HG03571 (cell line): ENCODE results near the gene SLC66A2.
"Not testable (repeated sequence)": the region's sequence is repeated elsewhere in the genome, so short reads cannot be mapped to it uniquely, and the experiment has no call there.

Source experiments
- ATAC-seq: cut with Tn5 transposase; IDR thresholded peaks from one replicate; pipeline ENCODE4 v1.9.1; 2021; ENCODE audit not compliant: unreplicated experiment

The SLC66A2 gene

DNA sequence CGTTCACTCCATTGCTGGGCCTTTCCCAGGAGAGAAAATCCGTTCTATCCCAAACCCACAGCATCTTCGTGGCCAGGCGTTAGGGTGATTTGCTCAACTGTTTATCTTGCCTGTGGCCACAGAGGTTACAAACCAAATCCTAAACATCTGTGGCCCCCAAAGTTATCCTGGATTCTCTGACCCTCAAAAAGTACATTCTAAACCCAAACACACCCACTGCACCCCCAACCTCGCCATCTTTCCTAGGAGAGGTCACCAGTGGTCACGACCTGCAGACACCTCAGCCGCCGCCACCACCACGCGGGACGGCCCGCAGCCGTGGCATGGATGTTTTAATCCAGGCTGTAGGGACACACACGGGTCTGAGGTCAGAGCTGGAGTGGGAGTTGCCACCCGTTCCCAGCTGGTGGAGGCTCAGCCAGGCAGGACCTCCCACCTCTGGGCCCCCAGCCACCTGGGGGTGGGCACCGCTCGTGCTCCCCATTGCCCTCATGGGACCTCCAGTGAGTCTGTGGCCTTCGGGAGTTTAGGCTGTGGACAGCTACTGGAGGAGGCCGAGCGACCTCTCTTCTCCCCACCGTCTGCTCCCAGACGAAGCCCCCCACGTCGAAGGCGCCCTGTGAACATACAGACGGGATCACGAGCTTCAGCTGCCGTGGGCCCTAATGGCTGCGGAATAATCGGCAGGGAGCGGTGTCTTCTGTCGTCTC lies 81.7 kb downstream of the SLC66A2 start:
- ATAC-seq = no peak

DNA sequence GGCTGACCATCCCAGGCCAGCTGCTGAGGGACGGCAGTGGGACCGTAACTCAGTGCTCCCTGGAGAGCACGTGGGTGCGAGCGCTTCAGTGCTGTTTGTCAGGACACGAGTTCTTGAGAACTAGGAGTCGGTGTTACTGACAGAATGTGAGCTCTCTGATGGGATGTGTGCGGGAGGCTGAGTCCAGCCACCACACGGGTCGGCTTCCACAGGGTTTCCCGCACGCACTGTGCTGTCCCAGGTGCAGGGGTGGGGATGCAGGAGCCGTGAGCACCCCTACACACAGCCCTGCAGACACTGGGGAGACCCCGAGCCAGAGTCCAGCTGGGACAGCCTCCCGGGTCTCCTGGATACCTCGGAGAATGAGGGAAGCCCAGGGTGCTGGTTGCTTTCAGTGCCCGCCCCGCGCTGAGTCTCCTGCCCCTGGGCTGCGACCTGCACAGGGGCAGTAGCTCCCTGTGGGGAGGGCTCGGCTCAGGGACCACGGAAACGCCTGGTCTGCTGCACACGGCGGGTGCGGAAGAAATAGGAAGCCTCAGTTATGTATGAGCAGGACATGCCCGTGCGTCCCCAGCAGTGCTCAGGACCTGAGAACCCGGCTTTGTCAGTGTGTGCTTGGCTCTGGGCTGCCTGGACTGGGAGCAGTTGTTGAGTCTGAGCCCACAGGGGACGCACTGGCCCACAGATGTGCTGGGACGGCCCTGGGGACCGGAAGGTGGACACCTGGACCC lies 82.5 kb downstream of the SLC66A2 start:
- ATAC-seq = no peak

DNA sequence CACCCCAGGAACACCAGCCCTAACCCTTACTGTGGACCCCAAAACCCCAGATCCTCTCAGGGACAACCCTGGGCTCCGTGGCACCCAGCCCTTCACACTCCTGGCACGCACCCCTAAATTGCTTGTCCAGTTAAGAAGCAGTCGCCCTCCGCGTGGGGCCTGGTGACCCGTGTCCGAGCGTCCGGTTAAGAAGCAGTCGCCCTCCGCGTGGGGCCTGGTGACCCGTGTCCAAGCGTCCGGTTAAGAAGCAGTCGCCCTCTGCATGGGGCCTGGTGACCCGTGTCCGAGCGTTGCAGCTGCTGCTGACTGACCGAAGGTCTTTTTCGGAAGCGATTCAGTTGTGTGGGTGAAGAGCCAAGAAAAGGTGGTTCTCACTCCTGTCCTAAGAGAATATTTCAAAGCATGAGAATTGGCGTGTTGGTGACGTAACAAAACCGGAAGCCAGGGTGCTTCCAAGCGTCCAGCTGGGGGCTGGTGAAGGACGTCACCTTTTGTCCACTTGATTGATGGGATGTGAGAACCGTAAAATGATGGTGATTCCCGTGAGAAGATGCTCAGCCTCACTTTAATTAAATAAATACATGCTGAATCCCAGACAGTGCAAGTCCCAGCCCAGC lies 83.2 kb downstream of the SLC66A2 start:
- no peak for ATAC-seq

DNA sequence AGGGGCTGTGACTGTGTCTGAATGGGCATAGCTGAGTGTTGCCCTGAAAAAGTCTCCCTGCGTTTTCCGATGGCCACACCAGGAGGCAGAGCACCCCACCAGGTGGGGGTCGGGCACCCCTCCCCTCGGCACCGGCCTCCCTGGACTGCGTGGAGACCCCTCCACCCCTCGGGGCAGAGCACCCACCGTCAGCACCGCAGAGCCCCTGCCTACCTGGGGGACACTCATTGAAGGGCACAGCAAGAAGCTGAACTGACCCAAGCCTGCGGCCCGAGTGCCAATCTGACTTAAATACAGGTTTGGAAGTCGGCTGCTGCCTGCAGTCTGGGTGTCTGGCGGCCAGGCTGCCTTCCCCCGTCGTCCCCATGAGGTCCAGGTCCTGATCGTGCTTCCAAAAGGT lies 83.8 kb downstream of the SLC66A2 start:
- no peak for ATAC-seq

DNA sequence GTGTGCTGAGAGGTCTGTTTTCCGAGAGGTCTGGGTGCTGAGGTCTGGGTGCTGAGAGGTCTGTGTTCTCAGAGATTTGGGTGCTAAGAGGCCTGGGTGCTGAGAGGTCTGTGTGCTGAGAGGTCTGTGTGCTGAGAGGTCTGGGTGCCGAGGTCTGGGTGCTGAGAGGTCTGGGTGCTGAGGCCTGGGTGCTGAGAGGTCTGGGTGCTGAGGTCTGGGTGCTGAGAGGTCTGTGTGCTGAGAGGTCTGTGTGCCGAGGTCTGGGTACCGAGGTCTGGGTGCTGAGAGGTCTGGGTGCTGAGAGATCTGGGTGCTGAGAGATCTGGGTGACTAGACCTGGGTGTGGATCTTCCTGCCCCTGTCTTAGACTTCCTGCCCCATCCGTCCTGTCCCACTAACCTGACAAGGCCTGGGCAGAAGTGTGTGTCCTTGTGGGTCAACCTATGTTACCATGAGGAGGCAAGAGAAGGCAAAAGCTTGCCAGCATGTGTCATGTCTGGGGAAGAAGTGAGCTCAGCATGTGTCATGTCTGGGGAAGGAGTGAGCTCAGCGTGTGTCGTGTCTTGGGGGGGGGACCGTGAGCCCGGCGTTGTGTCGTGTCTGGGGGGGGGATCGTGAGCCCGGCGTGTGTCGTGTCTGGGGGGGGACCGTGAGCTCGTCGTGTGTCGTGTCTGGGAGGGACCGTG lies 84.4 kb downstream of the SLC66A2 start:
- no peak for ATAC-seq

DNA sequence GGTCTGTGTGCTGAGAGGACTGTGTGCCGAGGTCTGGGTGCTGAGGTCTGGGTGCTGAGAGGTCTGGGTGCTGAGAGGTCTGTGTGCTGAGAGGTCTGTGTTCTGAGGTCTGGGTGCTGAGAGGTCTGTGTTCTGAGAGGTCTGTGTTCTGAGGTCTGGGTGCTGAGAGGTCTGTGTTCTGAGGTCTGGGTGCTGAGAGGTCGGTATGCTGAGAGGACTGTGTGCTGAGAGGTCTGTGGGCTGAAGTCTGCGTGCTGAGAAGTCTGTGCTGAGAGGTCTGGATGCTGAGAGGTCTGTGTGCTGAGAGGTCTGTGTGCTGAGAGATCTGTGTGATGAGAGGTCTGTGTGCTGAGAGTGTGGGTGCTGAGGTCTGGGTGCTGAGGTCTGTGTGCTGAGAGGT lies 85.5 kb downstream of the SLC66A2 start:
- not testable (repeated sequence) for ATAC-seq

DNA sequence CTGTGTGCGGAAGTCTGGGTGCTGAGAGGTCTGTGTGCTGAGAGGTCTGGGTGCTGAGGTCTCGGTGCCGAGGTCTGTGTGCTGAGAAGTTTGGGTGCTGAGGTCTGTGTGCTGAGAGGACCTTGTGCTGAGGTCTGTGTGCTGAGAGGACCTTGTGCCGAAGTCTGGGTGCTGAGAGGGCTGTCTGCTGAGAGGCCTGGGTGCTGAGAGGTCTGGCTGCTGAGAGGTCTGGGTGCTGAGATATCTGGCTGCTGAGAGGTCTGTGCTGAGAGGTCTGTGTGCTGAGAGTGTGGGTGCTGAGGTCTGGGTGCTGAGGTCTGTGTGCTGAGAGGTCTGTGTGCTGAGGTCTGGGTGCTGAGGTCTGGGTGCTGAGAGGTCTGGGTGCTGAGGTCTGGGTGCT lies 86.5 kb downstream of the SLC66A2 start:
- not testable (repeated sequence) for ATAC-seq

DNA sequence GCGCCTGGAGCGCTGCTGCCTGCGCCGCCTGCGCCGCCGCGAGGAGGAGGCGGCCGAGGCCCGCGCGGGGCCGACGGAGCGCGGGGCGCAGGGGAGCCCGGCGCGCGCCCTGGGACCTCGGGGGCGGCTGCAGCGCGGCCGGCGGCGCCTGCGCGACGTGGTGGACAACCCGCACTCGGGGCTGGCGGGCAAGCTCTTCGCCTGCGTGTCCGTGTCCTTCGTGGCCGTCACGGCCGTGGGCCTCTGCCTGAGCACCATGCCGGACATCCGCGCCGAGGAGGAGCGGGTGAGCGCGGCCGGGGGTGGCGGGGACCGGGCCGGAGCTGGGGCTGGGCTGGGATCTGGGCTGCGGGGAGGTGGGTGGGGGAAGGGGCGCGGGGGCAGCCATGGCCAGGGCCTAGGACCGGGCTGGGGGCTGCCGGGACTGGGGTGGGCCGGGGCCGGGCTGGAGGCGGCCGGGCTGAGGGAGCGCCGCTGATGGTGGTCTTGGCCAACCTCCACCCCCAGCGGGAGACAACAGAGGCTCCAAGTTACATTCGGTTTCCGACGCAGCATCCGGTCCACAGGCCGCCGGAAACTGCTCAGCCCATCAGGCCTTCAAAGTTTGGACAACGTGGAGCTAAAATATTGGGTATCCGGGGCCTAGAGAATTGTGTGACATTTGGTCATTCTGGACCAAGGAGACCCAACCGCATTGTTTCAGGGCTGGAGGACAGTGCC lies 87.3 kb downstream of the SLC66A2 start:
- ATAC-seq = no peak

DNA sequence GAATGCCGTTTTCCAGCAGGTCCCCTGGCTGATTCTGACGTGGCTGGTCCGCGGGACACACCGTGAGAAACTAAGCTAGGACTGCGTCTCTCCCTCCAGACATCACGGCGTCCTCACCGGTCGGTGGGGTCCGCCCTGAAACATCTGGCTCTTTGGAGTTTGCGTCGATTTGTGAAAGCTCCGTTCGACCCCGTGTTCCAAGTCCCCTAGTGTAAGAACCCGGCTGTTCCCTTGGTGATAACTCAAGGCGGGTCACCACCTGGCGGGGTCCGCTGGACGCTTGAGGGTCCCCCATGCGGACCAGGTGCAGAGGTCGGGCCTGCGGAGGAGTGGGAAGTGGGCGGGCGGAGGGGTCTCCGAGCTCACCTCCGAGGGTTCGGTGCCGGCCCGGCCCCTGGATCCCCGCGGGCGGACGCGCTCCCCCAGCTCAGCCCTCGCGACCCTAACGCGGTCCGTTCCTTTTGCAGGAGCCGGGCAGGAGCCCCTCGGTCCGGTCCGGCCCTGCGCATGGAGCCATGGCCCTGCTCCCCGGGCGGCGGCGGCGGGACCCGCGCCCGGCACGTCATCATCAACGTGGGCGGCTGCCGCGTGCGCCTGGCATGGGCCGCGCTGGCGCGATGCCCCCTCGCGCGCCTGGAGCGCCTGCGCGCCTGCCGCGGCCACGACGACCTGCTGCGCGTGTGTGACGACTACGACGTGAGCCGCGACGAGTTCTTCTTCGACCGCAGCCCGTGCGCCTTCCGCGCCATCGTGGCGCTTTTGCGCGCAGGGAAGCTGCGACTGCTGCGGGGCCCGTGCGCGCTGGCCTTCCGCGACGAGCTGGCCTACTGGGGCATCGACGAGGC lies 88.1 kb downstream of the SLC66A2 start:
- no peak for ATAC-seq

DNA sequence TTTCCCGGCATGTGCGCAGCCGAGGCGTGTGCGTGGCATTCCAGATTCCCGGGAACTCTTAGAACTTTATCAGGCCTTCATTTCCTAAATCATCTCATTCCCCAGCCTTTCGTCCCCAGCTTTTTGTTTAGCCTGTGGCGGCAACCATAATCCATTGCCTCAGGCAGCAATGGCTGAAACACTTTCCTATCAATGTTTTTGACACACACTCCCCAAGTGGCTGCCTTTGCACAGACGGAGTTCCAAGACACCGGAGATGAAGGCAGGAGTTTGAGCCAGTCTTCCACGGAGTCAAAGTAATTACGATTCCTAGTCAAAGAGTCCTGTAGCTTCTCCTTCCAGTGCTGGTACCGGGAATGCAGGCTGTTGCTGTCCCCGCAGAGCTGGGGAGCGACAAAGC lies 88.9 kb downstream of the SLC66A2 start:
- ATAC-seq = no peak

DNA sequence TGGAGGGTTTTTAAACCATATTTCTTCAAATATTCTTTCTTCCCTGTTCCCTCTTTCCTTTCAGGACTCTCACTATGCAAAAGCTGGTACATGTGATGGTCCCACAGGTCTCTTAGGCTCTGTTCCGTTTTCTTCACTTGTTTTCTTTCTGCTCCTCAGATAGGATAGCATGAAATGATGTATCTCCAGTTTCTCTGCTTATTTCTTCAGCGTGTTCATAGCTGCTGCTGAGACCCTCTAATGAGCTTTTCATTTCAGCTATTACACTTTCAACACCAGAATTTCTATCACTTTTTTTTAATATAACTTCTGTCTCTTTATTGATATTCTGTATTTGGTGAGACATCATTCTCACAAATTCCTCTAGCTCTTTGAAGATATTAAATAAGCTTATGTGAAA lies 89.8 kb downstream of the SLC66A2 start:
- ATAC-seq = no peak

DNA sequence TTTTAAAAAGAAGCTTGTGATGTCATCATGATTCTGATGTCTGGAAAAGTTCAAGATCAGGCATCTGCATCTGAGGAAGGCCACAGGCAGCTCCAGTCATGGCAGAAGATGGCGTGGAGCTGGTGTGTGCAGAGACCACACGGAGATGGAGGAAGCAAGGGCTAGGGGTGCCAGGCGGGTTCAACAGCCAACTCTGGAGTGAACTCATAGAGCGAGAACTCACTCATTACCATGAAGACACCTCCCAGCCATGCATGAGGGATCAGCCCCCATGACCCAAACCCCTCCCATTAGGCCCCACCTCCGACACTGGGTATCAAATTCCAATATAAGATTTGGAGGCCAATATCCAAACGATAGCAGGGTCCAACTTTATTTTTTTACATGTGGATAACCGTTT lies 92.1 kb downstream of the SLC66A2 start:
- ATAC-seq = no peak

DNA sequence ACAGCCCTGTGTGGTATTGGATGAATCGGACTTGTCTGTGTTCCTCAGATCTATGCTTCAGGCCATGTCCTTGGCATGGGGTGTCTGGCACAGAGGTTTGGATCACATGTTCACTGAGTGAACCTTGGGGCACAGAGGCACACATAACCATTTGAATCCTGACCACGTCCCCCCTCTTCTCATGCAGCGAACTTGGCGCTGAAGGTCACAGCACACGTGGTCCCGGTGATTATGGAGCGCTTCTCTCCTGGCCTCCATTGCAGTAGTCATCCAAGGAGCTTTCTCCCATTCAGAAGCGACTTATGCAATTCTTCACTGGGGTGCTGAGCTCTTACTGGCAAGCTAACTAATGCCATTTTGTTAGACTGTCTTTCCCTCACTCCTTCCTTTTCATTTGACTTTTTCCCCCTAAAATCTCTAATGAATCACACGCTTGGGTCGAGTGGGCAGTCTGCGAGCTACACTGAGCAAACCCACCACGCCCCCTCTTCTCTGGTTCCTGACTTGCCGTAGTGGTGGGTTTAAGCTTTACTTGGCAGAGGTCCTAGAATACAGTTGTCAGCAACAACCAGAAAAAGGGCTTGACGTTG lies 94.3 kb downstream of the SLC66A2 start:
- no peak for ATAC-seq

DNA sequence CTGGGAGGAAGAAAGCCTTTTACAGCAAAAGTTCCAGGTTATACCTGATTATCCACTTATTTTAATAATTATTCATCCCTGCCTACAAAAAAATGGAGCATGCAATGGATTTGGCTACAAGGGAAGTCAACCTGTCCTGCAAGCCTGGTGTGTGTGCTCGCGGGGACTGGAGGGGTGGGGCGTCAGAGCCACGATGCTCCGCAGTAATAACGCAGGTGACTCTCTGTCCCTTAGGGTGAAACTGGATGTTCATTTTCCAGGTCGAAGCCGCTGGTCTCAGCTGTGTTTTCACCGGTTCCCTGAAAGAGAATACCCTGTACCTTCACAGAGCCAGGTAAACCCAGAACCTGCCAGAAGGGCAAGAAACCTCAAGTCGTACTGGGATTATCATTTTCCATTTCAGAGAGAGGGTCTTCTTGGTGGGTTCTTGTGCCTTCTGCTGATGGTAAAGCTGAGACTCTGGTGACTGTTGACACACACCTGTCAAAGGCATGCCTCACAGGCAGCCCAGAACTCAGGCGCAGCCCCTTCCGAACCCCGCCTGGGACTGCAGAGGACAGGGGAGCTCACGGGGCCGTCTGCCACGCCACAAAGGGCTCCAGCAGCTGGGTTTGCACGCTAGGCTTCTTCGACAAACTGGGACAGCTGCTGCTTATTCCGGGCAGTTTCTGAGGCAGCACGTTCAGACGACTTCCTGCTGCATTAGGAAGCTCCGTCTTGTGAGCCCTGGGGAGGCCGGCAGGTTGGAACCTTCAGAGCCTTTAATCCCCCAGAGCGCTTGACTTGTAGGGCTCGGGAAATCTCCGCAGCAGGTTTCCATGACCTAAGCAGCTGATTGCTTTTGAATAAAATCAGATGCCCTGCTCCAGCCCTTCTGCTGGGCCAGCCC lies 95.1 kb downstream of the SLC66A2 start:
- ATAC-seq = no peak

DNA sequence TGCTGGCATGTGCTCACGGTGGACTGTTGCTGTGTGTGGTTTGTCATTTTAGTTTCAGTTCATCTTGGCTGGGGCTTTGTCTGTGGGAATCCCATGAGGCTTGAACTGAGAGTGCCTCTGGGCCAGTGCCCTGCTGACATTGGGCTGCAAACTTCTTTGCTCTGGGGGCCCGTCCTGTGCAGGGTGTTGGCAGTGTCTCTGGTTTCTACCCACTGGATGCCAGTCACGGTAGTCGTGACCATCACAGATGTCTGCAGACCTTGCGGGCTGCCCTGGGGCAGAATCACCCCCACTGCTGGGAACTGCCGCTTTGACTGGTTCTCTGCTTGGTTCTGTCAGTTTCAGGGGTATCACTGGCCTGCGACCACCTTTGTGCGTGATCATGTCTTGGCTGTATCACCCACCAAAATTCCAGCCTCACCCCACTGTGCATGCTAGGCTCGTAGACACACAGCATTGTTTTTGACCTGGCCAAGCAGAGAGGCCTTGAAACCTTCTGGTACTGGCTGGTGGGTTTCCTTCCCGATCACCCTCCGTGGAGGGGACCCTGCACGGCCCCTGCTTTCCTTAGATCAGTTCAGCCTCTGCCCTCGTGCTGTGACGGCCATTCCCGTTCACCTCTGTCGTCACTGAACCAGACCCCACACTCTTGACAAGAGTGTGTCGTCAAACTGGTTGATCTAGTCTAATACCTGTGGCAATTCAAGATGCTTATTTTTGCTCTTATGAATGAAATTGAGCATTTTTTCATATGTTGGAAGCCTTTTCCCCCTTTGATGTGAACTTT lies 96.1 kb downstream of the SLC66A2 start:
- ATAC-seq = no peak

DNA sequence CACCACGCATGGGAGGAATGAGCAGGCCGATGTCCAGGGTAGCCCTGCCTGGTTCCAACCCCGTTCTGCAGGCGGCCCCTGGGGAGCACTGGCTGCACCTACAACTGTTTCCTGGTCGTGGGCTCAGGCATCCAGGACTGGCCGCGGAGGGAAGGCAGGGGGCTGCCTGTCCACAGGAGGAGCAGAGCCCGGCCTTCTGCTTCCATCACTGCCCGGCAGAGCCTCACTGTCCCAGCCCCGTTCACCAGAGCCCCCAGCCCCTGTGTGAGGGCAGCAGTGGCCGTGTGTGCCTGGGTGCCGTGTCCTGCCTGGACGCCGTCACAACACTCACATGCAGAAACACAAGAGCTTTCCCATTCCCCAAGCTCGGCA lies 97.5 kb downstream of the SLC66A2 start:
- no peak for ATAC-seq

DNA sequence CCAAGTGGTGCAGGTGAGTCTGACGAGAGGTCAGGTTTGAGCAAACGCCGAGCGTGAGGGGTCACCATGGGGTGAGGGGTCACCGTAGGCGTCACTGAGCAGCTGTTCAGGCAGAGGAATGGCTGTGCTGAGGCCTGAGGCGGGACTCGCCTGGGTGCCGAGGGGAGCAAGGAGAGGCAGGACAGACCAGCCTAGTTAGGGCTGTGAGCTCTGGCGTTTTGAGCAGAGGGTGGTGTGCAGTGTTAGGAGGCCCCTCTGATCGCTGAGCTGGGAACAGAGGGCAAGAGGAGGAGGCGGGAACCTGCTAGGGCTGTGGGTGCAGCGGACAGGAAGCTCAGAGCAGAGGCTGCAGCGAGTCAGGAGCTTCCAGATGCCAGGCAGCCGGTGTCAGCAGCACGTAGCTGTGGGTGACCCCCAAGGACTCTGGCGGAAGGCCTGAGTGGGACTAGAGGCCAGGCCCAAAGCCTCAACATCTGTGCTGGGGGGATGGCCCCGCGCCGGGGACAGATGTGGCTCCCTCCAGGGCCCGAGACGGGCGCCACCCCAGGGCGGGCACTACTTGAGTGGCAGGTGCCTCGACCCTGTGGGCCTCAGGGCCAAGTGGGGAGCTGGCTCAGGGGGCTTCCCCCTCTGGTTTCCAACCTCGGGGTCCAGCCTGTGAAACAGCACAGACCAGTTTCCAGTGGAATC lies 98.0 kb downstream of the SLC66A2 start:
- no peak for ATAC-seq
